Breast epithelium (tissue), 3 donors: Measurements from ENCODE around the gene GNG7.
"Not testable (repeated sequence)": the region's sequence is repeated elsewhere in the genome, so short reads cannot be mapped to it uniquely, and the experiment has no call there.

Experiments used
- POLR2A ChIP-seq: fragments of 450-650 bp; IDR thresholded peaks from one replicate; pipeline ENCODE4 v1.6.1; 2016; ENCODE audit warnings: antibody characterized with exemption, mild to moderate bottlenecking, moderate library complexity
- POLR2AphosphoS5 ChIP-seq, 3 donors: sonication (generic); formaldehyde crosslinking; IDR thresholded peaks; one replicate each; pipeline ENCODE4 v1.6.1; 2017; ENCODE audit warnings: antibody characterized with exemption in 3 of 3
- TF ChIP-seq, protein P1 (sequence below), 3 donors: fragments of 450-650 bp; IDR thresholded peaks; one replicate each; pipeline ENCODE4 v1.5.1; 2016 to 2017; ENCODE audit warnings: antibody characterized with exemption in 3 of 3, mild to moderate bottlenecking in 3 of 3, moderate library complexity in 3 of 3

DNA sequence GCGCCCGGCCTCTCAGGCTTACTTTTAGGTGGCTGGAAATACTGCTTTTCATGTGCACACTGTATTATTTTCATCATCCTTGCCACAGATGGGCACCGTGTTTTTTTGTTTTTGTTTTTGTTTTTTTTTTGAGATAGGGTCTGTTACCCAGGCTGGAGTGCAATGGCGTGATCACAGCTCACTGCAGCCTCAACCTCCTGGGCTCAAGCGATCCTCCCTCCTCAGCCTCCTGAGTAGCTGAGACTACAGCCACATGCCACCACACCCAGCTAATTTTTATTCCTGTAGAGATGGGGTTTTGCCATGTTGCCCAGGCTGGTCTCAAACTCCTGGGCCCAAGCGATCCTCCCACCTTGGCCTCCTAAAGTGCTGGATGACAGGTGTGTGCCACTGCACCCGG lies 144.4 kb downstream of the GNG7 start:
- TF ChIP-seq, protein P1, sequence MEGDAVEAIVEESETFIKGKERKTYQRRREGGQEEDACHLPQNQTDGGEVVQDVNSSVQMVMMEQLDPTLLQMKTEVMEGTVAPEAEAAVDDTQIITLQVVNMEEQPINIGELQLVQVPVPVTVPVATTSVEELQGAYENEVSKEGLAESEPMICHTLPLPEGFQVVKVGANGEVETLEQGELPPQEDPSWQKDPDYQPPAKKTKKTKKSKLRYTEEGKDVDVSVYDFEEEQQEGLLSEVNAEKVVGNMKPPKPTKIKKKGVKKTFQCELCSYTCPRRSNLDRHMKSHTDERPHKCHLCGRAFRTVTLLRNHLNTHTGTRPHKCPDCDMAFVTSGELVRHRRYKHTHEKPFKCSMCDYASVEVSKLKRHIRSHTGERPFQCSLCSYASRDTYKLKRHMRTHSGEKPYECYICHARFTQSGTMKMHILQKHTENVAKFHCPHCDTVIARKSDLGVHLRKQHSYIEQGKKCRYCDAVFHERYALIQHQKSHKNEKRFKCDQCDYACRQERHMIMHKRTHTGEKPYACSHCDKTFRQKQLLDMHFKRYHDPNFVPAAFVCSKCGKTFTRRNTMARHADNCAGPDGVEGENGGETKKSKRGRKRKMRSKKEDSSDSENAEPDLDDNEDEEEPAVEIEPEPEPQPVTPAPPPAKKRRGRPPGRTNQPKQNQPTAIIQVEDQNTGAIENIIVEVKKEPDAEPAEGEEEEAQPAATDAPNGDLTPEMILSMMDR (IDR thresholded peaks at IDR 0.05): not testable (repeated sequence)
- not testable (repeated sequence) for TF ChIP-seq POLR2AphosphoS5 (IDR thresholded peaks at IDR 0.05); POLR2A
